ENCODE measurements around the gene TBC1D5.
"Not testable (repeated sequence)": the region's sequence is repeated elsewhere in the genome, so short reads cannot be mapped to it uniquely, and the experiment has no call there.

TBC1D5 gene

DNA sequence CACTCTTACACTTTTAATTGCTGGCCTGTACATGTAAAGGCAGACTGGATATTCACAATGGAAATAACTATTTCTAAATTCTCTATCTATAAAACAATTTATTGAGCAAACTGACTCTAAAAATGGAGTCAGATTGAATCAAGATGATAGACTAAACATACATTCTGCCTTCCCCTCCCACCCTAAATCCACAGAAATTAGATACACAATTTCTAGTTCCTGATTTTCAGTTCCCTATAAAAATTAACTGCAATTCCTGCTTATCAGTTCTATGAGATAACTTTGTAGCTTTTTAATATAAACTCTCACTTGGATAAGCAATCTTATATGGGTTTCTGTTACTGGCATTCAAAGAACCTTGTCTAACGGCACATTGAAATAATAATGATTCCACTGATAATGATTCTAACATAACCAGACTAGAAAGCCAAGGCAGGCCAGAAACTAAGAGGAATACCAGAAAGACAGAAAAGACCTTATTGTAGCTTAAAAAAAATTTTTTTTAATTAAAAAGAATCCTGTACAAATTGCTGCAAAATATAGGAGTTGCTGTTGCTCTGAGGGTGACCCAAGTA, 33.1 kb downstream of the TBC1D5 start:
- Histone ChIP-seq H4K20me1 (peaks cover 0 to 6% (median 0%) of the 10 kb centered on the region in 11 experiments; a peak in 2 of 22 replicates), H3K9me3 (replicated peaks in 1 of 11) (peaks cover 15 to 21% (median 20%) of the 10 kb centered on the region in 11 experiments), H3K4me1 (peaks cover 0 to 15% (median 0%) of the 10 kb centered on the region in 10 experiments; a peak in 4 of 20 replicates), H3K36me3 (peaks cover 13 to 28% (median 19%) of the 10 kb centered on the region in 11 experiments), H3K9ac (no peak overlapping the region), H3K4me3 (no peak overlapping the region), H3K27ac (no peak overlapping the region), H3K27me3 (no peaks in the 10 kb centered on the region), H3K4me2 (peak overlapping the region in 2 of 11 experiments; percentile 26 to 35; a peak in 3 of 22 replicates)
- TF ChIP-seq Cebpa-rat (IDR thresholded peaks at IDR 0.05): no peak

DNA sequence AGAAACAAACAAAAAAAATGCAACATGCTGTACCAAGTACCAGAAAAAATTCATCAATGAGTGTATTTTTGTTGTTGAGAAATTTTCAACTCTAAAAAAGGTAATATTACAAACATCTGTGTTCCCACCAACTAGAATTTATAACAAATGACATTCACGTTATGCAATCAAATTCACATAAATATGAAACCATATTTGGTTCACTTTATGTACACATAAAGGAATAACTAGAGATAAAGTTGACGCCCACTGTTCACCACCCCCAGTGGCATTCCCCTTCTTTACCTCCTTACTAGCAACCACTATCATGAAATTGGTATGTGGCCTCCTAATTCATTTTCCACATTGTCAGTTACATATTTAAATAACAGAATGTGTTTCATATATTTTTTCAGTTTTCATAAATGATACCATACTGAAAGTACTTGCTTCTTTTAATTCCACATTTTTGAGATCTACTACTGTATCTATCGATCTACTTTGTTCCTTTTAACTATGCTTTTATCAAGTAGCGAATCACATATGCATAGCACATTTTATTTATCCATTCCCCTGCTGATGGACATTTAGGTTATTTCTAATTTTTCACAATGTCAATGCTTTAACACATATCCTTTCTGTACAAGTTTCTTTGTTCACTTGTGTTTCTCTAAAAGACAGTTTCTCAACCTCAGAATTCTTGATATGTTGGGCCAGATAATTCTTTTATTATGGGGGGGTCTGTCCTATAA, 34.5 kb downstream of the TBC1D5 start:
- H3K27me3 ChIP-seq: no peaks in the 10 kb centered on the region
- peaks cover 8 to 12% (median 9%) of the 10 kb centered on the region in 11 experiments; a peak in 21 of 22 replicates for H3K9me3 ChIP-seq (replicated peaks in 1 of 11)
- no peak overlapping the region for H3K9ac ChIP-seq
- no peak overlapping the region for H3K4me2 ChIP-seq
- H3K27ac ChIP-seq: no peak overlapping the region
- peaks cover 0 to 6% (median 0%) of the 10 kb centered on the region in 11 experiments; a peak in 2 of 22 replicates for H4K20me1 ChIP-seq
- no peak for TF ChIP-seq Cebpa-rat (IDR thresholded peaks at IDR 0.05)
- peaks cover 0 to 15% (median 0%) of the 10 kb centered on the region in 10 experiments; a peak in 4 of 20 replicates for H3K4me1 ChIP-seq
- H3K4me3 ChIP-seq: no peak overlapping the region
- H3K36me3 ChIP-seq: peaks cover 5 to 16% (median 11%) of the 10 kb centered on the region in 11 experiments; a peak in 14 of 22 replicates

DNA sequence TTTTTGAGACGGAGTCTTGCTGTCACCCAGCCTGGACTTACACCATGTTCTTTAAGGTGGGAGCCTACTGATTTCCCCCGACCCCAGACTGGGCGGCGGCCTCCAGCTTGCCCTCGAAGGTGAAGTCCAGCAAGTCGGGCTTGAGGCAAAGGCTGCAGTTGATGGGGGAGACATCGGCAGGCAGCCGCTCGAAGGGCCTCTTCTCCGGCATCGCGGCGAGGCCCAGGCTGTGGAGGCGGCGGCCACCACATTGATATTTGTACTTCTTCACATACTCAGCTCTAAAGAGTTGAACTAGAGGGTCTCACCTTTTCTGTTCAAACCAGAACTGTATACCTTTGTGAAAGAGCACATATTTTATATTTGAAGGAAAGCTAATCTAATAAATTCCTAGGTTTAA, 36.4 kb downstream of the TBC1D5 start:
- Histone ChIP-seq H3K36me3 (peaks cover 6 to 21% (median 10%) of the 10 kb centered on the region in 11 experiments; a peak in 14 of 22 replicates), H3K4me1 (peaks cover 0 to 15% (median 0%) of the 10 kb centered on the region in 10 experiments; a peak in 4 of 20 replicates), H3K9me3 (replicated peaks in 1 of 11) (peaks cover 8 to 18% (median 15%) of the 10 kb centered on the region in 11 experiments)
- not testable (repeated sequence) for H3K9ac ChIP-seq, H3K4me3 ChIP-seq, H4K20me1 ChIP-seq, H3K27ac ChIP-seq, H3K4me2 ChIP-seq, H3K27me3 ChIP-seq

DNA sequence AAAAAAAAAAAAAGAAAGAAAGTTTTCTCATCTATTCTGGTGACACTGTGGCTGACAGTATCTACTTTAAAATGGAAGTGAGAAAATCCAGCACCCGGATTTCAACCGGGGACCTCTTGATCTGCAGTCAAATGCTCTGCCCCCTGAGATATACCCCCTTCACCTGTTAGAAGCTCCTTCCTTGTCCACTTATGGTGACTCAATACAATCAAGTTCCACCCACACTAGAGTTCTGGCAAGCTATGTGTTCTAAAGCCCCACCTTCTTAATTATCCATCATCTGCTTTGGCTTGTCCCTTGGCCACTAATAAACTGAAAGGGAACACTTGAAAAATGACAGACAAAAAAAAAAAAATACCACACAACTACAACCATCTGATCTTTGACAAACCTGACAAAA, 42.6 kb downstream of the TBC1D5 start:
- not testable (repeated sequence) for H3K4me2 ChIP-seq, H3K4me1 ChIP-seq, H3K4me3 ChIP-seq, H3K36me3 ChIP-seq, H3K9ac ChIP-seq, H3K27me3 ChIP-seq, H4K20me1 ChIP-seq, H3K27ac ChIP-seq
- peaks cover 4 to 40% (median 34%) of the 10 kb centered on the region in 11 experiments; a peak in 21 of 22 replicates for H3K9me3 ChIP-seq (replicated peaks in 1 of 11)

DNA sequence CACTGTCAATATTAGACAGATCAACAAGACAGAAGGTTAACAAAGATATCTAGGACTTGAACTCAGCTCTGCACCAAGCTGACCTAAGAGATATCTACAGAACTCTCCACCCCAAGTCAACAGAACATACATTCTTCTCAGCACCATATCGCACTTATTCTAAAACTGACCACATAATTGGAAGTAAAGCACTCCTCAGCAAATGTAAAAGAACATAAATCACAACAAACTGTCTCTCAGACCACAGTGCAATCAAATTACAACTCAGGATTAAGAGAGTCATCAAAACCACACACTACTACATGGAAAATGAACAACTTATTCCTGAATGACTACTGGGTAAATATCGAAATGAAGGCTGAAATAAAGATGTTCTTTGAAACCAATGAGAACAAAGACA, 46.8 kb downstream of the TBC1D5 start:
- not testable (repeated sequence) for H3K4me2 ChIP-seq, H3K4me3 ChIP-seq, H4K20me1 ChIP-seq, H3K4me1 ChIP-seq, H3K9ac ChIP-seq, H3K27ac ChIP-seq, H3K27me3 ChIP-seq
- Histone ChIP-seq H3K9me3 (replicated peaks in 1 of 11) (peaks cover 24 to 74% (median 63%) of the 10 kb centered on the region in 11 experiments), H3K36me3 (peaks cover 13 to 33% (median 21%) of the 10 kb centered on the region in 11 experiments)

DNA sequence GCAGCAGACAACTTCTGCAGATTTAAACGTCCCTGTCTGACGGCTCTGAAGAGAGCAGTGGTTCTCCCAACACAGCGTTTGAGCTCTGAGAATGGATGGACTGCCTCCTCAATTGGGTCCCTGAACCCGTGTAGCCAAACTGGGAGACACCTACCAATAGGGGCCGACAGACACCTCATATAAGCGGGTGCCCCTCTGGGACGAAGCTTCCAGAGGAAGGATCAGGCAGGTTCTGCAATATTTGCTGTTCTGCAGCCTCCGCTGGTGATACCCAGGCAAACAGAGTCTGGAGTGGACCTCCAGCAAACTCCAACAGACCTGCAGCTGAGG, 48.8 kb downstream of the TBC1D5 start:
- Histone ChIP-seq H3K9me3 (replicated peaks in 1 of 11) (peaks cover 24 to 72% (median 59%) of the 10 kb centered on the region in 11 experiments), H3K36me3 (peaks cover 13 to 36% (median 22%) of the 10 kb centered on the region in 11 experiments)
- not testable (repeated sequence) for H3K4me2 ChIP-seq, H3K9ac ChIP-seq, H4K20me1 ChIP-seq, H3K4me3 ChIP-seq, H3K27me3 ChIP-seq, H3K27ac ChIP-seq, H3K4me1 ChIP-seq

DNA sequence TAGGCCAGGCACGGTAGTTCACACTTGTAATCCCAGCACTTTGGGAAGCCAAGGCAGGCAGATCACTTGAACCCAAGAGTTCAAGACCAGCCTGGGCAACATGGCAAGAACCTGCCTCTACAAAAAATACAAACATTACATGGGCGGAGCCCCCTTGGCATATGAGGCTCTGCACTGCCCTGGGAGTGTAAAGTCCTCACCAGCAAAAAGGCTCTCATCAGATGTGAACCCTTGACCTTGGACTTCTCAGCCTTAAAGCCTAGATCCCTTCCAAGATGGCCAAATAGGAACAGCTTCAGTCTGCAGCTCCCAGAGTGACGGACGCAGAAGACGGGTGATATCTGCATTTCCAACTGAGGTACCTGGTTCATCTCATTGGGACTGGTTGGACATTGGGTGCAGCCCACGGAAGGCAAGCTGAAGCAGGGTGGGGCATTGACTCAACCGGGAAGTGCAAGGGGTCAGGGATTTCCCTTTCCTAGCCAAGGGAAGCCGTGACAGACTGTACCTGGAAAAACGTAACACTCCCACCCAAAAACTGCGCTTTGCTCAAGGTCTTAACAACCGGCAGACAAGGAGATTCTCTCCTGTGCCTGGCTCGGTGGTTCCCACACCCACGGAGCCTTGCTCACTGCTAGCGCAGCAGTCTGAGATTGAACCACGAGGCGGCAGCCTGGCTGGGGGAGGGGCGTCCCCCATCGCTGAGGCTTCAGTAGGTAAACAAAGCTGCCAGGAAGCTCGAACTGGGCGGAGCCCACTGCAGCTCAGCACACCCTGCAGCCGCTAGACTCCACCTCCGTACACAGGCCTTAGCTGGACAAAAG, 49.4 kb downstream of the TBC1D5 start:
- Histone ChIP-seq H3K9me3 (replicated peaks in 1 of 11) (peaks cover 24 to 72% (median 59%) of the 10 kb centered on the region in 11 experiments), H3K36me3 (peaks cover 13 to 36% (median 22%) of the 10 kb centered on the region in 11 experiments)
- H3K4me1 ChIP-seq, H4K20me1 ChIP-seq, H3K4me3 ChIP-seq, H3K27me3 ChIP-seq, H3K9ac ChIP-seq, H3K4me2 ChIP-seq, H3K27ac ChIP-seq: not testable (repeated sequence)

DNA sequence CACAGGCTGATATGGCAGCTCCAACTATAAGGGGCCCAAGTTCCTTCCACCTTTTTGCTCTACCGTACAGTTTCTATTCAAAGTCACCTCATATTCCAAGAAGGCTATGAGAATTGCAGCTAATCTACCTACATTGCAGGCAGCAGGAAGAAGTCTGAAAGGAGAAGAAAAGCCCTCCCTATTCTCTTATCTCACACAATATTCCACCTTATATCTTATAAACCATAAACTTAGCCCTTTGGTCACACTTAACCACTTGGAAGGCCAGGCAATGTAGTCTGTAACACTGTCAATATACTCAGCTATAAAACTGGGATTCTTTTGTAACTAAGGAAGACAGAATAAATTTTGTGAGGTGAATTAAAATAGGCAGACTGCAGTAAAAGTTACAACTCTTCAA, 54.9 kb downstream of the TBC1D5 start:
- no peak overlapping the region for H3K27ac ChIP-seq
- TF ChIP-seq Cebpa-rat (IDR thresholded peaks at IDR 0.05): no peak
- H3K9ac ChIP-seq: no peak overlapping the region
- no peak overlapping the region for H3K4me2 ChIP-seq
- peaks cover under 1 to 16% (median 5%) of the 10 kb centered on the region in 11 experiments; a peak in 14 of 22 replicates for H3K36me3 ChIP-seq
- peaks cover under 1 to 22% (median 17%) of the 10 kb centered on the region in 11 experiments; a peak in 21 of 22 replicates for H3K9me3 ChIP-seq (replicated peaks in 1 of 11)
- H3K27me3 ChIP-seq: no peaks in the 10 kb centered on the region; a peak in 1 of 22 replicates
- no peaks in the 10 kb centered on the region for H3K4me1 ChIP-seq
- H3K4me3 ChIP-seq: no peak overlapping the region
- H4K20me1 ChIP-seq: peaks cover 0 to 32% (median 0%) of the 10 kb centered on the region in 11 experiments; a peak in 2 of 22 replicates

DNA sequence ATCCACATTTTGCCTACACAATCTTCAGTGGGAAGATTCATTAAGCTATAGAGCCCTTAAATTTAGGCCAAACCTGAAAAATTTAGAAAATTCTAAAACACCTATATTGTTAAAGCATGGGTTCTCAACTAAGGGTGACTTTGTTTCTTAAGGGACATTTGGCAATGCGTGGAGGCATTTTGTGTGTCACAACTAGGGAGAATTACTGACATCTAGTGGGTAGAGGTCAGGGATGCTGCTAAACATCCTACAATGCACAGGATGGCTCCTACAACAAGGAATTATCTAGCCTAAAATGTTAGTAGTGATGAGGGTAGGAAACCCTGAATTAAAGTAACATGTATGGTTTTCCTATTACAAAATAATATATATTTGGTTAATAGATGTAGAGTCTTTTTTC, 55.8 kb downstream of the TBC1D5 start:
- Histone ChIP-seq H3K27ac (no peak overlapping the region), H3K9ac (no peak overlapping the region), H3K4me2 (no peak overlapping the region), H3K4me1 (no peaks in the 10 kb centered on the region), H3K4me3 (no peak overlapping the region), H4K20me1 (peaks cover 0 to 32% (median 0%) of the 10 kb centered on the region in 11 experiments; a peak in 3 of 22 replicates), H3K27me3 (no peaks in the 10 kb centered on the region), H3K36me3 (peaks cover 0 to 10% (median 3%) of the 10 kb centered on the region in 11 experiments; a peak in 5 of 22 replicates), H3K9me3 (replicated peaks in 1 of 11) (peaks cover 0 to 13% (median 11%) of the 10 kb centered on the region in 11 experiments; a peak in 13 of 22 replicates)
- no peak for TF ChIP-seq Cebpa-rat (IDR thresholded peaks at IDR 0.05)

All from BLaER1 treated with 17β-estradiol and CSF1 and Interleukin-3, amounts not matched to agents 10 nM and 100 nM (cell line).